ENCODE measurements around the gene COPZ2. TPM values are rescaled to one million over a fixed set of nuclear protein-coding genes. Genes with fewer than 3 reads are reported as not detected.

The COPZ2 gene
- 31.2 and 36.9 TPM in 2 replicates for polyA plus RNA-seq (2012; rRNA removed)
- polyA plus RNA-seq (2012; cell fraction: cytosol; rRNA removed), result 35.6 and 43.6 TPM in 2 replicates
- 29.6 and 30.5 TPM in 2 replicates for polyA plus RNA-seq (2012; cell fraction: nucleus; rRNA removed)

- Histone ChIP-seq H3K9ac (peak within 1 kb of the TSS; percentile 51), H3K27me3 (ENCODE audit: insufficient read depth) (no peaks in the 10 kb centered on the region), H3K4me2 (peak within 1 kb of the TSS; percentile 92), H3K9me2 (no peaks in the 10 kb centered on the region), H3K4me3 (ENCODE audit: low read depth in 2 of 2, low read length in 1 of 2) (peak within 1 kb of the TSS; percentile 53 to 63), H3K4me1 (ENCODE audit: control insufficient read depth in 1 of 2, insufficient read depth in 2 of 2, low read depth in 1 of 2, low read length in 1 of 2) (peaks cover 5 to 14% of the 10 kb centered on the region in 2 experiments; a peak in 2 of 4 replicates), H3K27ac (ENCODE audit: low read depth in 2 of 2, low read length in 1 of 2) (peak within 1 kb of the TSS in 1 of 2 experiments; percentile 1; a peak in 1 of 4 replicates), H2AFZ (ENCODE audit: low read depth) (peak within 1 kb of the TSS; percentile 96), H3K79me2 (ENCODE audit: insufficient read depth) (no peaks in the 10 kb centered on the region), H4K20me1 (ENCODE audit: insufficient read depth) (no peaks in the 10 kb centered on the region), H3K9me3 (no peaks in the 10 kb centered on the region), H3F3A (replicated peaks; ENCODE audit: insufficient read depth) (peaks cover 5% of the 10 kb centered on the region), H3K36me3 (replicated peaks in 1 of 2; ENCODE audit: control insufficient read depth in 1 of 2, insufficient read depth in 2 of 2, low read length in 1 of 2) (no peaks in the 10 kb centered on the region)
- TF ChIP-seq SIN3A (IDR thresholded peaks at IDR 0.05; ENCODE audit: borderline replicate concordance, low read depth, low read length), result 0 out of 2 replicates have a peak, but pooled peaks have one; percentile 21
- TF ChIP-seq CTCF (IDR thresholded peaks at IDR 0.05), result peak; percentile 69
- no peak for TF ChIP-seq ELF1 (IDR thresholded peaks at IDR 0.05)
- 0 out of 2 replicates have a peak, but pooled peaks have one; percentile 16 for TF ChIP-seq MAX (IDR thresholded peaks at IDR 0.05; ENCODE audit: low read depth)
- TF ChIP-seq MEF2A (IDR thresholded peaks at IDR 0.05; ENCODE audit: borderline replicate concordance, low read depth), result no peak
- no peak for TF ChIP-seq POLR2AphosphoS5 (IDR thresholded peaks at IDR 0.05; ENCODE audit: low read depth, low read length)
- TF ChIP-seq FOSL2 (IDR thresholded peaks at IDR 0.05; ENCODE audit: borderline replicate concordance, low read depth), result no peak
- peak; percentile 13; the same call in 1 of the 2 replicates for TF ChIP-seq RAD21 (IDR thresholded peaks at IDR 0.05; ENCODE audit: low read length)
- 0 out of 2 replicates have a peak, but pooled peaks have one; percentile 10 for TF ChIP-seq SMC3 (IDR thresholded peaks at IDR 0.05; ENCODE audit: low read depth, low read length)
- 6% methylated on average over 21 of the region's 73 CpGs for WGBS (ENCODE audit: low lambda C conversion rate)
- CTCF ChIA-PET, result interaction anchor here (0.6 to 31.3 kb wide), 19 partner anchors 8 to 147 kb away, joined by 3 to 1200 read pairs (median 4); partner anchors contain the start of genes NFE2L1 and SNX11
- POLR2A ChIA-PET, result interaction anchor here (0.5 to 3.8 kb wide), 5 partner anchors 8 to 854 kb away, joined by 3 to 34 read pairs (median 4); partner anchors contain the start of gene NFE2L1
- DNase-seq, result peak; percentile 85
These were observed at the start of gene COPZ2 for GRCh38 chr17:48037036-48037837. Gene COPZ2 (minus strand): TSS chr17:48037797. CDS start chr17:48037777, 20 bp downstream.

GRCh38 chr17:48084932-48085331, 47.3 kb upstream of the COPZ2 start:
- H3F3A ChIP-seq (replicated peaks; ENCODE audit: insufficient read depth), result peaks cover 7% of the 10 kb centered on the region
- H3K79me2 ChIP-seq (ENCODE audit: insufficient read depth), result peaks cover 97% of the 10 kb centered on the region
- H3K27me3 ChIP-seq (ENCODE audit: insufficient read depth), result no peaks in the 10 kb centered on the region
- H3K9me2 ChIP-seq, result no peaks in the 10 kb centered on the region
- CTCF ChIA-PET, result interaction anchor here (1.3 to 17.2 kb wide), 7 partner anchors 11 to 107 kb away, joined by 4 to 449 read pairs (median 29); partner anchors contain the start of genes CBX1 and NFE2L1
- no peak overlapping the region for H3K4me3 ChIP-seq (ENCODE audit: low read depth in 2 of 2, low read length in 1 of 2)
- TF ChIP-seq REST (IDR thresholded peaks at IDR 0.05; ENCODE audit: low read depth, low read length), result no peak
- TF ChIP-seq EP300 (IDR thresholded peaks at IDR 0.05; ENCODE audit: borderline replicate concordance in 1 of 2, low read depth in 1 of 2, low read length in 1 of 2), result no peak
- TF ChIP-seq NRF1 (IDR thresholded peaks at IDR 0.05; ENCODE audit: low read depth, low read length), result no peak
- TF ChIP-seq YY1 (IDR thresholded peaks at IDR 0.05; ENCODE audit: low read depth), result no peak
- no peak overlapping the region for H2AFZ ChIP-seq (ENCODE audit: low read depth)
- H3K9ac ChIP-seq, result no peak overlapping the region
- H3K4me2 ChIP-seq, result no peak overlapping the region
- DNase-seq, result no peak
- H3K27ac ChIP-seq (ENCODE audit: low read depth in 2 of 2, low read length in 1 of 2), result no peak overlapping the region
- WGBS (ENCODE audit: low lambda C conversion rate), result 76% methylated on average over 2 of the region's 2 CpGs
- peaks cover 0 to 9% of the 10 kb centered on the region in 2 experiments for H3K36me3 ChIP-seq (replicated peaks in 1 of 2; ENCODE audit: control insufficient read depth in 1 of 2, insufficient read depth in 2 of 2, low read length in 1 of 2)
- H3K4me1 ChIP-seq (ENCODE audit: control insufficient read depth in 1 of 2, insufficient read depth in 2 of 2, low read depth in 1 of 2, low read length in 1 of 2), result peaks cover 4 to 9% of the 10 kb centered on the region in 2 experiments; a peak in 2 of 4 replicates
- H4K20me1 ChIP-seq (ENCODE audit: insufficient read depth), result peaks cover 90% of the 10 kb centered on the region
- no peaks in the 10 kb centered on the region for H3K9me3 ChIP-seq
- POLR2A ChIA-PET, result no interaction called here

Measured in SK-N-SH (cell line).